Measurements from ENCODE around the gene TTC34.

Gene TTC34

GRCh38 chr1:2830761-2831425, 29.4 kb upstream of the TTC34 start:
- no peak for DNase-seq
- in situ Hi-C loops (cut with HindIII; ENCODE audit: low pct_ligation_motif_present, low pct_unique_long_range_greater_than_20kb, low sequenced_read_pairs): no loop called here

- DNase-seq: no peak
- in situ Hi-C loops (cut with HindIII; ENCODE audit: low pct_ligation_motif_present, low pct_unique_long_range_greater_than_20kb, low sequenced_read_pairs): no loop called here
Observed at GRCh38 chr1:2829846-2830615, 28.5 kb upstream of the TTC34 start.

GRCh38 chr1:2828586-2829250, 27.2 kb upstream of the TTC34 start:
- in situ Hi-C loops (cut with HindIII; ENCODE audit: low pct_ligation_motif_present, low pct_unique_long_range_greater_than_20kb, low sequenced_read_pairs): no loop called here
- DNase-seq: no peak

GRCh38 chr1:2826736-2827292, 25.3 kb upstream of the TTC34 start:
- no peak for DNase-seq
- in situ Hi-C loops (cut with HindIII; ENCODE audit: low pct_ligation_motif_present, low pct_unique_long_range_greater_than_20kb, low sequenced_read_pairs): no loop called here

- DNase-seq: no peak
- in situ Hi-C loops (cut with HindIII; ENCODE audit: low pct_ligation_motif_present, low pct_unique_long_range_greater_than_20kb, low sequenced_read_pairs): no loop called here
Observed at GRCh38 chr1:2826316-2826715, 24.8 kb upstream of the TTC34 start.

- in situ Hi-C loops (cut with HindIII; ENCODE audit: low pct_ligation_motif_present, low pct_unique_long_range_greater_than_20kb, low sequenced_read_pairs): no loop called here
- no peak for DNase-seq
Observed at GRCh38 chr1:2825487-2826189, 24.1 kb upstream of the TTC34 start.

GRCh38 chr1:2824999-2825398, 23.5 kb upstream of the TTC34 start:
- no peak for DNase-seq
- in situ Hi-C loops (cut with HindIII; ENCODE audit: low pct_ligation_motif_present, low pct_unique_long_range_greater_than_20kb, low sequenced_read_pairs): no loop called here

GRCh38 chr1:2823921-2824610, 22.6 kb upstream of the TTC34 start:
- DNase-seq: no peak
- in situ Hi-C loops (cut with HindIII; ENCODE audit: low pct_ligation_motif_present, low pct_unique_long_range_greater_than_20kb, low sequenced_read_pairs): no loop called here

GRCh38 chr1:2822621-2823145, 21.2 kb upstream of the TTC34 start:
- in situ Hi-C loops (cut with HindIII; ENCODE audit: low pct_ligation_motif_present, low pct_unique_long_range_greater_than_20kb, low sequenced_read_pairs): no loop called here
- no peak for DNase-seq

- in situ Hi-C loops (cut with HindIII; ENCODE audit: low pct_ligation_motif_present, low pct_unique_long_range_greater_than_20kb, low sequenced_read_pairs): no loop called here
- DNase-seq: no peak
Observed at GRCh38 chr1:2821966-2822620, 20.6 kb upstream of the TTC34 start.

- DNase-seq: no peak
- in situ Hi-C loops (cut with HindIII; ENCODE audit: low pct_ligation_motif_present, low pct_unique_long_range_greater_than_20kb, low sequenced_read_pairs): no loop called here
Observed at GRCh38 chr1:2821373-2821955, 20.0 kb upstream of the TTC34 start.

GRCh38 chr1:2820731-2821372, 19.4 kb upstream of the TTC34 start:
- in situ Hi-C loops (cut with HindIII; ENCODE audit: low pct_ligation_motif_present, low pct_unique_long_range_greater_than_20kb, low sequenced_read_pairs): no loop called here
- no peak for DNase-seq

- DNase-seq: no peak
- in situ Hi-C loops (cut with HindIII; ENCODE audit: low pct_ligation_motif_present, low pct_unique_long_range_greater_than_20kb, low sequenced_read_pairs): no loop called here
Observed at GRCh38 chr1:2819831-2820730, 18.6 kb upstream of the TTC34 start.

- in situ Hi-C loops (cut with HindIII; ENCODE audit: low pct_ligation_motif_present, low pct_unique_long_range_greater_than_20kb, low sequenced_read_pairs): no loop called here
- no peak for DNase-seq
Observed at GRCh38 chr1:2819429-2819828, 17.9 kb upstream of the TTC34 start.

GRCh38 chr1:2817784-2818564, 16.5 kb upstream of the TTC34 start:
- no peak for DNase-seq
- in situ Hi-C loops (cut with HindIII; ENCODE audit: low pct_ligation_motif_present, low pct_unique_long_range_greater_than_20kb, low sequenced_read_pairs): no loop called here

Data from ACHN (cell line).